Activated CD4-positive, alpha-beta T cell treated with anti-CD3 and anti-CD28 coated beads, Interleukin-2, amount 50 U/mL, for 16 hours (primary cell): ENCODE results near the gene SP6.

ENCODE experiments used
- DNase-seq: peaks from one replicate; pipeline ENCODE4 v3.0.0-alpha.2; 2020

The SP6 gene

GRCh38 chr17:47852113-47852949 lies 1.4 kb upstream of the SP6 start:
- DNase-seq: no peak

GRCh38 chr17:47851764-47852112 lies 775 bp upstream of the SP6 start:
- no peak for DNase-seq

- DNase-seq: no peak
Observed at GRCh38 chr17:47850373-47850691, 631 bp downstream of the SP6 start.

- DNase-seq: no peak
Observed at GRCh38 chr17:47848198-47848513, 2.8 kb downstream of the SP6 start.

- DNase-seq: peak; percentile 23
Observed at GRCh38 chr17:47847341-47848197, 3.4 kb downstream of the SP6 start.

GRCh38 chr17:47846716-47847340 lies 4.1 kb downstream of the SP6 start:
- DNase-seq: no peak

- DNase-seq: no peak
Observed at GRCh38 chr17:47845716-47846075, 5.3 kb downstream of the SP6 start.

GRCh38 chr17:47844814-47845715 lies 5.9 kb downstream of the SP6 start:
- no peak for DNase-seq

GRCh38 chr17:47844227-47844626 lies 6.7 kb downstream of the SP6 start:
- DNase-seq: no peak

- DNase-seq: no peak
Observed at GRCh38 chr17:47843391-47843730, 7.6 kb downstream of the SP6 start.

GRCh38 chr17:47841488-47842291 lies 9.3 kb downstream of the SP6 start:
- no peak for DNase-seq

- DNase-seq: peak; percentile 93
Observed at GRCh38 chr17:47840742-47841487, 10.0 kb downstream of the SP6 start, which contains the start of gene SCRN2. TSS of gene SCRN2 (minus strand) at chr17:47841273. CDS start at chr17:47840843, 430 bp downstream.

GRCh38 chr17:47840001-47840741 lies 10.8 kb downstream of the SP6 start:
- DNase-seq: no peak

GRCh38 chr17:47839071-47839470 lies 11.9 kb downstream of the SP6 start:
- DNase-seq: no peak

GRCh38 chr17:47838636-47839035 lies 12.3 kb downstream of the SP6 start:
- no peak for DNase-seq

GRCh38 chr17:47837401-47838039 lies 13.4 kb downstream of the SP6 start:
- DNase-seq: no peak

- no peak for DNase-seq
Observed at GRCh38 chr17:47836601-47837000, 14.4 kb downstream of the SP6 start.

GRCh38 chr17:47834756-47835155 lies 16.2 kb downstream of the SP6 start:
- DNase-seq: no peak

- DNase-seq: no peak
Observed at GRCh38 chr17:47831934-47832327, 19.0 kb downstream of the SP6 start.
